ENCODE data around the gene ISG15.

DNA sequence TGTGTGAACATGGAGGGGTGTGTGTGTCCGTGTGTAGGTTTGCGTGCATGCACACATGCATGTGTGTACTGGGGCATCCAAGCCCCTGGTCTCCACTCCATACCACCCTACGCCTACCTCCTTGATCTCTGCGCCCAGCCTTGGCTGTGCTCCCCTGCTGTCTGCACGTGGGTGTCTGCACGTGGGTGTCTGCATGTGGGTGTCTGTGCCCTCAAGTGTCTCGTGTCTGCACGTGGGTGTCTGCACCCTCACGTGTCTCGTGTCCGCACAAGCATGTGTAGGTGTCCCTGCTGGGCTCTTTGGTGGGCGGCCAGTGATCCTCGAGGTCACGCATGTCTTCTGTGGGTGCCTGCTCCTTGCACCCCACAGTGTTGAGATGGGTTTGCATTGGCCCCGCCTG is 39.7 kb downstream of the ISG15 start:
- TF ChIP-seq ZNF839 (CRISPR knock-in tag; IDR thresholded peaks at IDR 0.05; ENCODE audit: borderline replicate concordance) (no peak), JUNB (CRISPR knock-in tag; IDR thresholded peaks at IDR 0.05; ENCODE audit: borderline replicate concordance) (no peak), CTCF (CRISPR knock-in tag; IDR thresholded peaks at IDR 0.05) (no peak), ZZZ3 (CRISPR knock-in tag; IDR thresholded peaks at IDR 0.05; ENCODE audit: borderline replicate concordance) (no peak)

Data from HepG2 (cell line).